H9 (cell line): Measurements from ENCODE around the gene LHPP. TPM values are rescaled to one million over a fixed set of nuclear protein-coding genes. Genes with fewer than 3 reads are reported as not detected.

Experiments
- DNase-seq: peaks from one replicate; pipeline ENCODE4 v3.0.0-alpha.2; 2017
- H2AFZ ChIP-seq: one replicate; pipeline ENCODE4 v1.6.1; 2013; ENCODE audit warnings: mild to moderate bottlenecking, low read length, control low read depth, moderate library complexity
- H2AK5ac ChIP-seq: 2 replicates; pipeline ENCODE4 v1.6.1; 2013; ENCODE audit warnings: low read length, control low read depth, mixed read lengths; ENCODE audit not compliant: insufficient read length
- H2BK120ac ChIP-seq: one replicate; pipeline ENCODE4 v1.6.1; 2013; ENCODE audit warnings: low read depth, mild to moderate bottlenecking, low read length, control low read depth, inconsistent platforms; ENCODE audit not compliant: poor library complexity, severe bottlenecking
- H2BK12ac ChIP-seq: 2 replicates; pipeline ENCODE4 v1.6.1; 2013; ENCODE audit warnings: low read length, control low read depth, mixed read lengths, low read depth; ENCODE audit not compliant: insufficient read length
- H2BK15ac ChIP-seq: 2 replicates; pipeline ENCODE4 v1.6.1; 2013; ENCODE audit warnings: low read depth, low read length, control low read depth
- H2BK20ac ChIP-seq: one replicate; pipeline ENCODE4 v1.6.1; 2013; ENCODE audit warnings: low read depth, mild to moderate bottlenecking, low read length, control low read depth, inconsistent platforms; ENCODE audit not compliant: poor library complexity, severe bottlenecking
- H2BK5ac ChIP-seq: 2 replicates; pipeline ENCODE4 v1.6.1; 2013; ENCODE audit warnings: low read length, control low read depth, mixed read lengths; ENCODE audit not compliant: insufficient read length
- H3K14ac ChIP-seq: 2 replicates; pipeline ENCODE4 v1.6.1; 2013; ENCODE audit warnings: low read length, control low read depth; ENCODE audit not compliant: insufficient read depth
- H3K18ac ChIP-seq: 2 replicates; pipeline ENCODE4 v1.6.1; 2013; ENCODE audit warnings: low read depth, mild to moderate bottlenecking, mixed read lengths, low read length, control low read depth; ENCODE audit not compliant: insufficient read length
- H3K23ac ChIP-seq: 2 replicates; pipeline ENCODE4 v1.6.1; 2013; ENCODE audit warnings: low read length, control low read depth, mixed read lengths, low read depth; ENCODE audit not compliant: insufficient read length
- H3K23me2 ChIP-seq: 2 replicates; pipeline ENCODE4 v1.6.1; 2013; ENCODE audit warnings: low read depth, mild to moderate bottlenecking, mixed read lengths, low read length, control low read depth; ENCODE audit not compliant: insufficient read length, poor library complexity, severe bottlenecking
- H3K27ac ChIP-seq: 2 replicates; pipeline ENCODE4 v1.5.1; 2013; ENCODE audit warnings: low read length, control low read depth, mixed read lengths, low read depth; ENCODE audit not compliant: insufficient read length
- H3K27me3 ChIP-seq: 2 replicates; pipeline ENCODE4 v1.6.1; 2013; ENCODE audit warnings: low read length, control low read depth, inconsistent platforms; ENCODE audit not compliant: insufficient read depth
- H3K4ac ChIP-seq: 2 replicates; pipeline ENCODE4 v1.6.1; 2013; ENCODE audit warnings: low read depth, mild to moderate bottlenecking, control low read depth, inconsistent platforms, low read length, moderate library complexity
- H3K4me1 ChIP-seq: 2 replicates; pipeline ENCODE4 v1.6.1; 2013; ENCODE audit warnings: low read length, control low read depth, inconsistent platforms; ENCODE audit not compliant: insufficient read depth
- H3K4me2 ChIP-seq: 2 replicates; pipeline ENCODE4 v1.6.1; 2013; ENCODE audit warnings: low read length, control low read depth, mixed read lengths; ENCODE audit not compliant: insufficient read length, insufficient read depth
- H3K56ac ChIP-seq: 2 replicates; pipeline ENCODE4 v1.6.1; 2013; ENCODE audit warnings: low read depth, mild to moderate bottlenecking, mixed read lengths, low read length, control low read depth; ENCODE audit not compliant: insufficient read length
- H3K79me1 ChIP-seq: 2 replicates; pipeline ENCODE4 v1.6.1; 2013; ENCODE audit warnings: low read depth, mild to moderate bottlenecking, moderate library complexity, low read length, control low read depth, inconsistent platforms; ENCODE audit not compliant: insufficient read depth, poor library complexity, severe bottlenecking
- H3K79me2 ChIP-seq: 2 replicates; pipeline ENCODE4 v1.6.1; 2013; ENCODE audit warnings: low read length, control low read depth, inconsistent platforms; ENCODE audit not compliant: insufficient read depth
- H3K9ac ChIP-seq: 2 replicates; pipeline ENCODE4 v1.6.1; 2013; ENCODE audit warnings: low read length, control low read depth, mixed read lengths; ENCODE audit not compliant: insufficient read length; ENCODE audit errors: extremely low read depth
- H3K9me3 ChIP-seq: one replicate; pipeline ENCODE4 v1.6.1; 2013; ENCODE audit warnings: low read depth, low read length, inconsistent platforms; ENCODE audit not compliant: control insufficient read depth
- H3T11ph ChIP-seq: one replicate; pipeline ENCODE4 v1.6.1; 2013; ENCODE audit warnings: mild to moderate bottlenecking, low read length, control low read depth, inconsistent platforms
- H4K20me1 ChIP-seq: one replicate; pipeline ENCODE4 v1.6.1; 2013; ENCODE audit not compliant: control insufficient read depth, insufficient read length, insufficient read depth
- H4K5ac ChIP-seq: 2 replicates; pipeline ENCODE4 v1.6.1; 2013; ENCODE audit warnings: low read depth, mild to moderate bottlenecking, mixed read lengths, low read length, control low read depth; ENCODE audit not compliant: insufficient read length
- H4K8ac ChIP-seq: replicated peaks from 2 replicates; pipeline ENCODE4 v1.6.1; 2013; ENCODE audit warnings: low read length, control low read depth, mixed read lengths, low read depth; ENCODE audit not compliant: insufficient read length
- H4K91ac ChIP-seq: 2 replicates; pipeline ENCODE4 v1.6.1; 2013; ENCODE audit warnings: low read depth, mild to moderate bottlenecking, moderate library complexity, mixed read lengths, low read length, control low read depth; ENCODE audit not compliant: insufficient read length
- H3K27ac Mint-ChIP-seq, 3 experiments: 2 replicates in 2 of 3; 3 replicates in 1 of 3; pipeline ENCODE4 v1.8.0; 2020 to 2021; ENCODE audit warnings: mixed read lengths in 3 of 3, mild to moderate bottlenecking in 1 of 3, moderate library complexity in 1 of 3
- H3K27me3 Mint-ChIP-seq: 2 replicates; pipeline ENCODE4 v1.8.0; 2021; ENCODE audit warnings: low read depth, mild to moderate bottlenecking, moderate library complexity, mixed read lengths
- H3K36me3 Mint-ChIP-seq, 3 experiments: 2 replicates in 2 of 3; 3 replicates in 1 of 3; pipeline ENCODE4 v1.8.0; 2020 to 2021; ENCODE audit warnings: low read depth in 3 of 3, mixed read lengths in 3 of 3; ENCODE audit not compliant: insufficient read depth in 1 of 3
- H3K4me1 Mint-ChIP-seq, 2 experiments: 2 replicates each; pipeline ENCODE4 v1.8.0; 2020; ENCODE audit warnings: mixed read lengths in 2 of 2
- H3K4me3 Mint-ChIP-seq, 2 experiments: 2 replicates in 1 of 2; 3 replicates in 1 of 2; pipeline ENCODE4 v1.8.0; 2020 to 2021; ENCODE audit warnings: mild to moderate bottlenecking in 2 of 2, mixed read lengths in 2 of 2, moderate library complexity in 1 of 2
- H3K9me3 Mint-ChIP-seq, 2 experiments: 2 replicates in 1 of 2; 3 replicates in 1 of 2; pipeline ENCODE4 v1.8.0; 2020; ENCODE audit warnings: mild to moderate bottlenecking in 2 of 2, mixed read lengths in 2 of 2, moderate library complexity in 1 of 2
- WGBS: extraction: QIAGEN DNeasy Blood & Tissue Kit; methylation state at CpG from one replicate; pipeline ENCODE4 v1.1.7; 2013; ENCODE audit warnings: missing lambda C conversion rate, low lambda C conversion rate, mixed read lengths; ENCODE audit not compliant: insufficient read length; ENCODE audit errors: extremely low coverage; 5-methylcytosine and 5-hydroxymethylcytosine counted together
- total RNA-seq: library from RNA; stranded (reverse); gene quantifications from 2 replicates; pipeline ENCODE4 v1.2.1, GENCODE V29; 2021
- TF ChIP-seq, protein P1 (sequence below): fragments of 200-600 bp; sonication (generic); conservative IDR thresholded peaks from 3 replicates; pipeline ENCODE4 v1.8.0; 2021; ENCODE audit warnings: antibody characterized with exemption, mild to moderate bottlenecking

Gene LHPP
- total RNA-seq, 1 experiment from 2014 or later, result 29.6 TPM

DNA sequence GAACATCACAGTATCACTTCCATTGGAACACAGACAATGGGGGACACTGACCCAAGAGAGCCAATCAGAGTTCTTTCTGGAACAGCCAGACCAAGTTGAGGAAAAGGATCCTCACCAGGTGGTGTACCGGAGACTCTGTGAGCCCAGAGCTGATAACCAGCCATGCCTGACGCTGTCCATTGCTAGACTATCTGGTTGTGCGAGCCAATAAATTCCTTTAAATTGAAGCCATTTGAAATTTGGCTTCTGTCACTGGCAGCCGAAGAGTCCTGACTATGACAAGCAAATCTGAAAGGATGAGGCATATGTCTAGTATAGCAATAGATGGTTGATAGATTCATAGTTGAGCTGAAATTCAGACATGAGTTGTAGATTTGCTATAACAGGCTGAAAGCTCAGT lies 3.1 kb upstream of the LHPP start:
- Histone ChIP-seq H3K79me2 (no peaks in the 10 kb centered on the region), H3K56ac (no peak overlapping the region), H4K20me1 (no peaks in the 10 kb centered on the region), H3K9me3 (no peaks in the 10 kb centered on the region), H2BK12ac (no peak overlapping the region), H2BK5ac (no peak overlapping the region), H3K23ac (no peak overlapping the region), H3K4me1 (peaks cover 19% of the 10 kb centered on the region), H3T11ph (no peak overlapping the region), H3K27me3 (no peaks in the 10 kb centered on the region), H4K5ac (no peak overlapping the region), H3K79me1 (no peaks in the 10 kb centered on the region), H2AK5ac (no peak overlapping the region), H4K8ac (no peak overlapping the region), H3K14ac (no peak overlapping the region), H2BK120ac (no peak overlapping the region), H3K9ac (no peak overlapping the region), H3K23me2 (peaks cover 3% of the 10 kb centered on the region), H2AFZ (no peak overlapping the region), H3K18ac (no peak overlapping the region), H3K4me2 (no peak overlapping the region), H2BK20ac (no peak overlapping the region), H3K27ac (no peak overlapping the region), H3K4ac (no peak overlapping the region), H4K91ac (no peak overlapping the region), H2BK15ac (no peak overlapping the region)
- no peak for DNase-seq
- Mint-ChIP-seq H3K27me3 (peaks cover 38% of the 10 kb centered on the region), H3K4me3 (no peak overlapping the region), H3K4me1 (peaks cover 49 to 64% of the 10 kb centered on the region in 2 experiments), H3K27ac (no peak overlapping the region; a peak in 1 of 7 replicates), H3K36me3 (peaks cover 0 to 5% (median 2%) of the 10 kb centered on the region in 3 experiments; a peak in 4 of 7 replicates), H3K9me3 (no peaks in the 10 kb centered on the region; a peak in 1 of 5 replicates)
- no CpG with 5 or more reads among the region's 4 CpGs for WGBS
- TF ChIP-seq, protein P1, sequence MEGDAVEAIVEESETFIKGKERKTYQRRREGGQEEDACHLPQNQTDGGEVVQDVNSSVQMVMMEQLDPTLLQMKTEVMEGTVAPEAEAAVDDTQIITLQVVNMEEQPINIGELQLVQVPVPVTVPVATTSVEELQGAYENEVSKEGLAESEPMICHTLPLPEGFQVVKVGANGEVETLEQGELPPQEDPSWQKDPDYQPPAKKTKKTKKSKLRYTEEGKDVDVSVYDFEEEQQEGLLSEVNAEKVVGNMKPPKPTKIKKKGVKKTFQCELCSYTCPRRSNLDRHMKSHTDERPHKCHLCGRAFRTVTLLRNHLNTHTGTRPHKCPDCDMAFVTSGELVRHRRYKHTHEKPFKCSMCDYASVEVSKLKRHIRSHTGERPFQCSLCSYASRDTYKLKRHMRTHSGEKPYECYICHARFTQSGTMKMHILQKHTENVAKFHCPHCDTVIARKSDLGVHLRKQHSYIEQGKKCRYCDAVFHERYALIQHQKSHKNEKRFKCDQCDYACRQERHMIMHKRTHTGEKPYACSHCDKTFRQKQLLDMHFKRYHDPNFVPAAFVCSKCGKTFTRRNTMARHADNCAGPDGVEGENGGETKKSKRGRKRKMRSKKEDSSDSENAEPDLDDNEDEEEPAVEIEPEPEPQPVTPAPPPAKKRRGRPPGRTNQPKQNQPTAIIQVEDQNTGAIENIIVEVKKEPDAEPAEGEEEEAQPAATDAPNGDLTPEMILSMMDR, result no peak
